ENCODE data around the gene ARID4A.

GRCh38 chr14:58301416-58301815 is 3.1 kb downstream of the ARID4A start:
- TF ChIP-seq ZNF740 (CRISPR knock-in tag; IDR thresholded peaks at IDR 0.05) (no peak), ZNF740 (tag; IDR thresholded peaks at IDR 0.05) (no peak), MAFF (IDR thresholded peaks at IDR 0.05; ENCODE audit: low read length) (no peak), NR1H2 (CRISPR knock-in tag; IDR thresholded peaks at IDR 0.05) (no peak), CTCF (IDR thresholded peaks at IDR 0.05 in 2 of 3, conservative IDR thresholded peaks at IDR 0.05 in 1 of 3; ENCODE audit: insufficient read depth in 2 of 3, low read depth in 1 of 3, low read length in 3 of 3) (no peak), HDAC2 (IDR thresholded peaks at IDR 0.05) (no peak), POLR2A (conservative IDR thresholded peaks at IDR 0.05) (no peak), SIN3A (IDR thresholded peaks at IDR 0.05; ENCODE audit: borderline replicate concordance in 2 of 2, control insufficient read depth in 1 of 2, low read depth in 2 of 2, low read length in 2 of 2) (no peak), CEBPB (tag; IDR thresholded peaks at IDR 0.05) (no peak), TCF7L2 (IDR thresholded peaks at IDR 0.05; ENCODE audit: low read depth, low read length) (no peak), PHF21A (IDR thresholded peaks at IDR 0.05; ENCODE audit: borderline replicate concordance, low read depth) (no peak)
